PC-3 (cell line): ENCODE data around the gene MCUB. TPM values are rescaled to one million over a fixed set of nuclear protein-coding genes. Genes with fewer than 3 reads are reported as not detected.
"Not testable (repeated sequence)": the region's sequence is repeated elsewhere in the genome, so short reads cannot be mapped to it uniquely, and the experiment has no call there.

ENCODE experiments used
- ATAC-seq: fragments of 200-7000 bp; cut with Tn5 transposase; 2 replicates; pipeline ENCODE4 v1.9.1; 2020; ENCODE audit warnings: mild to moderate bottlenecking, moderate library complexity
- BruUV-seq: library from RNA; stranded (reverse); fragments of 400-500 nt; replicated peaks from 2 replicates; lab custom pipeline; 2021; lab: Mats Ljungman, UMichigan
- CTCF ChIA-PET: fragments of 300-600 bp; sonication (Branson Sonifier 250); formaldehyde crosslinking; loops from one replicate; lab custom pipeline; 2022; ENCODE audit warnings: antibody characterized with exemption; lab: Charles Lee
- POLR2A ChIA-PET: fragments of 300-600 bp; sonication (Branson Sonifier 250); formaldehyde crosslinking; loops from one replicate; lab custom pipeline; 2022; ENCODE audit warnings: antibody characterized with exemption; ENCODE audit not compliant: unreplicated experiment; lab: Charles Lee
- DNase-seq: peaks from one replicate; pipeline ENCODE4 v3.0.0-alpha.2; 2015
- H2AFZ ChIP-seq: fragments of 300-600 bp; sonication (generic); 2 replicates; pipeline ENCODE4 v1.6.0; 2016; ENCODE audit warnings: antibody characterized with exemption, low read length
- H3F3A ChIP-seq: fragments of 300-600 bp; sonication (generic); one replicate; pipeline ENCODE4 v1.6.0; 2017; ENCODE audit warnings: antibody characterized with exemption, low read length, control low read depth, mild to moderate bottlenecking; ENCODE audit not compliant: unreplicated experiment
- H3K27ac ChIP-seq: fragments of 300-600 bp; sonication (generic); 2 replicates; pipeline ENCODE4 v1.5.1; 2016; ENCODE audit warnings: mild to moderate bottlenecking, low read length
- H3K27me3 ChIP-seq: fragments of 300-600 bp; sonication (generic); 2 replicates; pipeline ENCODE4 v1.6.1; 2016; ENCODE audit warnings: low read length, mixed read lengths
- H3K36me3 ChIP-seq: fragments of 300-600 bp; sonication (generic); 2 replicates; pipeline ENCODE4 v1.6.1; 2016; ENCODE audit warnings: low read depth, mixed run types, low read length, mixed read lengths
- H3K4me1 ChIP-seq: fragments of 300-600 bp; sonication (generic); 2 replicates; pipeline ENCODE4 v1.5.1; 2016; ENCODE audit warnings: low read length; ENCODE audit not compliant: insufficient read depth
- H3K4me2 ChIP-seq: fragments of 300-600 bp; sonication (generic); 2 replicates; pipeline ENCODE4 v1.6.0; 2016; ENCODE audit warnings: low read length
- H3K4me3 ChIP-seq: fragments of 300-600 bp; sonication (generic); 2 replicates; pipeline ENCODE4 v1.5.1; 2016; ENCODE audit warnings: mild to moderate bottlenecking, low read length, mixed read lengths
- H3K79me2 ChIP-seq: fragments of 300-600 bp; sonication (generic); 2 replicates; pipeline ENCODE4 v1.6.1; 2017; ENCODE audit warnings: low read length, mixed read lengths
- H3K9ac ChIP-seq: fragments of 300-600 bp; sonication (generic); 2 replicates; pipeline ENCODE4 v1.6.0; 2016; ENCODE audit warnings: mild to moderate bottlenecking, low read length
- H3K9me2 ChIP-seq: fragments of 300-600 bp; sonication (generic); replicated peaks from 2 replicates; pipeline ENCODE4 v1.6.1; 2016; ENCODE audit warnings: mixed run types, low read length, mixed read lengths
- H3K9me3 ChIP-seq: fragments of 300-600 bp; sonication (generic); 2 replicates; pipeline ENCODE4 v1.6.1; 2016; ENCODE audit warnings: low read length, mixed read lengths
- H4K20me1 ChIP-seq: fragments of 300-600 bp; sonication (generic); 2 replicates; pipeline ENCODE4 v1.6.1; 2016; ENCODE audit warnings: low read length, mixed read lengths
- EZH2 ChIP-seq: fragments of 300-600 bp; sonication (generic); IDR thresholded peaks from one replicate; pipeline ENCODE4 v1.6.1; 2017; ENCODE audit warnings: antibody characterized with exemption, mild to moderate bottlenecking, low read length; ENCODE audit not compliant: unreplicated experiment
- EZH2phosphoT487 ChIP-seq: fragments of 300-600 bp; sonication (generic); IDR thresholded peaks from 2 replicates; pipeline ENCODE4 v1.6.1; 2018; ENCODE audit warnings: mild to moderate bottlenecking, antibody characterized with exemption, low read length, borderline replicate concordance
- intact Hi-C: fragments of 100-400 bp; cut with micrococcal nuclease; formaldehyde crosslinking; loops from 2 replicates; pipeline ENCODE4 v1.9.0; 2023
- total RNA-seq: library from RNA; depleted of rRNA; stranded (reverse); fragments of >200 nt; gene quantifications from 2 replicates; pipeline ENCODE4 v1.2.3, GENCODE V29; 2014
- TF ChIP-seq, protein P1 (sequence below): fragments of 300-600 bp; sonication (generic); conservative IDR thresholded peaks from 2 replicates; pipeline ENCODE4 v1.5.1; 2017; ENCODE audit warnings: antibody characterized with exemption, low read depth, mild to moderate bottlenecking, low read length

The MCUB gene
- total RNA-seq, 1 experiment from 2014 or later: 18.4 TPM

DNA sequence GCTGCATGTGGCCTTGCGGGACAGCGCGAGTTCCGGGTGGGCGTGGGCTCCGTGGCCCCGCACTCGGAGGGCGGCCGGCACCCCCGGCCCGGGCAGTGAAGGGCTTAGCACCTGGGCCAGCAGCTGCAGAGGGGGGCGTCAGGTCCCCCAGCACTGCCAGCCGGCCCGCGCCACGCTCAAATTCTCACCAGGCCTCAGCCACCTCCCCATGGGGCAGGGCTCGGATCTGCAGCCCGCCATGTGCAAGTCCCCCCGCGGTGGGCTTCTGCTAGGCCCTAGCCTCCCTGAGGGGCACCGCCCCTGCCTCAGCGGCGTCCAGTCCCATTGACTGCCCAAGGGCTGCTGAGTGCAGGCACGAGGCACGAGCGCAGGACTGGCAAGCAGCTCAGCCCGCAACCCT is 2.6 kb upstream of the MCUB start:
- peaks cover 4% of the 10 kb centered on the region for H3F3A ChIP-seq
- H3K79me2 ChIP-seq: peaks cover 17% of the 10 kb centered on the region
- POLR2A ChIA-PET: no interaction called here
- BruUV-seq: no TSS peak
- H4K20me1 ChIP-seq: no peaks in the 10 kb centered on the region
- no peak overlapping the region for H3K27ac ChIP-seq
- no peak overlapping the region for H3K9ac ChIP-seq
- ATAC-seq: no peak
- no peak for DNase-seq
- H3K27me3 ChIP-seq: no peaks in the 10 kb centered on the region
- TF ChIP-seq EZH2: no peak
- no peak for TF ChIP-seq EZH2phosphoT487
- TF ChIP-seq, protein P1, sequence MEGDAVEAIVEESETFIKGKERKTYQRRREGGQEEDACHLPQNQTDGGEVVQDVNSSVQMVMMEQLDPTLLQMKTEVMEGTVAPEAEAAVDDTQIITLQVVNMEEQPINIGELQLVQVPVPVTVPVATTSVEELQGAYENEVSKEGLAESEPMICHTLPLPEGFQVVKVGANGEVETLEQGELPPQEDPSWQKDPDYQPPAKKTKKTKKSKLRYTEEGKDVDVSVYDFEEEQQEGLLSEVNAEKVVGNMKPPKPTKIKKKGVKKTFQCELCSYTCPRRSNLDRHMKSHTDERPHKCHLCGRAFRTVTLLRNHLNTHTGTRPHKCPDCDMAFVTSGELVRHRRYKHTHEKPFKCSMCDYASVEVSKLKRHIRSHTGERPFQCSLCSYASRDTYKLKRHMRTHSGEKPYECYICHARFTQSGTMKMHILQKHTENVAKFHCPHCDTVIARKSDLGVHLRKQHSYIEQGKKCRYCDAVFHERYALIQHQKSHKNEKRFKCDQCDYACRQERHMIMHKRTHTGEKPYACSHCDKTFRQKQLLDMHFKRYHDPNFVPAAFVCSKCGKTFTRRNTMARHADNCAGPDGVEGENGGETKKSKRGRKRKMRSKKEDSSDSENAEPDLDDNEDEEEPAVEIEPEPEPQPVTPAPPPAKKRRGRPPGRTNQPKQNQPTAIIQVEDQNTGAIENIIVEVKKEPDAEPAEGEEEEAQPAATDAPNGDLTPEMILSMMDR: no peak
- intact Hi-C loops: no loop called here
- H3K9me3 ChIP-seq: no peaks in the 10 kb centered on the region
- no peaks in the 10 kb centered on the region for H3K9me2 ChIP-seq
- H3K4me2 ChIP-seq: no peak overlapping the region
- CTCF ChIA-PET: no interaction called here
- H3K4me3 ChIP-seq: no peak overlapping the region
- no peaks in the 10 kb centered on the region for H3K36me3 ChIP-seq
- no peak overlapping the region for H2AFZ ChIP-seq
- H3K4me1 ChIP-seq: peaks cover 15% of the 10 kb centered on the region

DNA sequence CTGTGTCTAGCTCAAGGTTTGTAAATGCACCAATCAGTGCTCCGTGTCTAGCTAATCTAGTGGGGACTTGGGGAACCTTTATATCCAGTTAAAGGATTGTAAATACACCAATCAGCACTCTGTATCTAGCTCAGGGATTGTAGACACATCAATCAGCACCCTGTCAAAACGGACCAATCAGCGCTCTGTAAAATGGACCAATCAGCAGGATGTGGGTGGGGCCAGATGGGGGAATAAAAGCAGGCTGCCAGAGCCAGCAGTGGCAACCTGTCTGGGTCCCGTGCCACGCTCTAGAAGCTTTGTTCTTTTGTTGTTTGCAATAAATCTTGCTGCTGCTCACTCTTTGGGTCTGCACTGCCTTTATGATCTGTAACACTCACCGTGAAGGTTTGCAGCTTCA is 2.0 kb upstream of the MCUB start:
- Histone ChIP-seq H3K4me1 (peaks cover 15% of the 10 kb centered on the region), H3K79me2 (peaks cover 23% of the 10 kb centered on the region)
- H3K9me2 ChIP-seq, ATAC-seq, H3K4me2 ChIP-seq, POLR2A ChIA-PET, H3K9ac ChIP-seq, H3K27ac ChIP-seq, H3K36me3 ChIP-seq, H3K27me3 ChIP-seq, BruUV-seq, H2AFZ ChIP-seq, intact Hi-C loops, H3K9me3 ChIP-seq, H4K20me1 ChIP-seq, H3F3A ChIP-seq, DNase-seq, H3K4me3 ChIP-seq: not testable (repeated sequence)
- CTCF ChIA-PET: interaction anchor here (0.6 to 1.0 kb wide), 2 partner anchors 100 to 389 kb away, joined by 3 to 4 read pairs; no protein-coding TSS in a partner anchor

DNA sequence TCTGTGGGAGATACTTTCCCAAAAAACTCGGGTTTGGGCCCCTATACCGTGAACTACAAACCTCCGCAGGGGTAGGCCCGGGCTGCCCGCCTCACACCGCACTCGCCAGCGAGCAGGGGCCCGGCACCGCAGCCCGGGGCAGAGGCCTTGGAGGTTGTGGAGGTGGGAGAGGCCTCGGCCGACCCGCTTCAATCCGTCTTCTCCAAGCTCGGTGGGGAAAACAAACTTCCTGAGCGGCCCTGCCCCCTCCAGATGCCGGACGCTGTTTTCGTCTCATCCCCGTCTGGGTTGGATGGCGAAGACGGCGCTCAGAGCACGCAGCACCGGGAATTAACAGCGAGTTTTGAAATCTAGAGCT is 442 bp upstream of the MCUB start:
- Histone ChIP-seq H3K4me2 (peak overlapping the region; percentile 98), H2AFZ (peak overlapping the region; percentile 80), H3K79me2 (peaks cover 30% of the 10 kb centered on the region), H3F3A (peaks cover 4% of the 10 kb centered on the region), H4K20me1 (no peaks in the 10 kb centered on the region), H3K27me3 (no peaks in the 10 kb centered on the region), H3K9ac (peak overlapping the region; percentile 83), H3K4me1 (peaks cover 15% of the 10 kb centered on the region), H3K36me3 (no peaks in the 10 kb centered on the region), H3K27ac (peak overlapping the region; percentile 50), H3K4me3 (peak overlapping the region; percentile 96), H3K9me3 (no peaks in the 10 kb centered on the region), H3K9me2 (no peaks in the 10 kb centered on the region)
- ATAC-seq (peak; percentile 15), DNase-seq (no peak)
- POLR2A ChIA-PET: interaction anchor here (0.5 kb wide), 1 partner anchor 127 kb away, joined by 10 read pairs; no protein-coding TSS in a partner anchor
- intact Hi-C loops: no loop called here
- BruUV-seq: TSS peak; percentile 75
- no peak for TF ChIP-seq EZH2
- no peak for TF ChIP-seq EZH2phosphoT487
- TF ChIP-seq, protein P1: no peak
- CTCF ChIA-PET: interaction anchor here (0.6 kb wide), 1 partner anchor 72 kb away, joined by 6 read pairs; no protein-coding TSS in a partner anchor
